Measurements from ENCODE around the gene ZNF362. TPM values are rescaled to one million over a fixed set of nuclear protein-coding genes. Genes with fewer than 3 reads are reported as not detected.

ZNF362 gene, protein sequence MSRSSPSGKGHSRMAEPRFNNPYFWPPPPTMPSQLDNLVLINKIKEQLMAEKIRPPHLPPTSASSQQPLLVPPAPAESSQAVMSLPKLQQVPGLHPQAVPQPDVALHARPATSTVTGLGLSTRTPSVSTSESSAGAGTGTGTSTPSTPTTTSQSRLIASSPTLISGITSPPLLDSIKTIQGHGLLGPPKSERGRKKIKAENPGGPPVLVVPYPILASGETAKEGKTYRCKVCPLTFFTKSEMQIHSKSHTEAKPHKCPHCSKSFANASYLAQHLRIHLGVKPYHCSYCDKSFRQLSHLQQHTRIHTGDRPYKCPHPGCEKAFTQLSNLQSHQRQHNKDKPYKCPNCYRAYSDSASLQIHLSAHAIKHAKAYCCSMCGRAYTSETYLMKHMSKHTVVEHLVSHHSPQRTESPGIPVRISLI
- 10 to 100 TPM in 1 of 2 donors, 1 to 10 TPM in 1; 3.0 to 14.1 TPM for total RNA-seq

GRCh38 chr1:33256471-33257206 is at the start of gene ZNF362:
Gene ZNF362 (plus strand): TSS chr1:33256492. CDS start chr1:33270575, 14,083 bp downstream.
- peaks cover 0 to 2% of the 10 kb centered on the region in 2 donors for H3K9me3 Mint-ChIP-seq
- H3K27ac Mint-ChIP-seq: peak within 1 kb of the TSS; percentile 80 to 98
- peak; percentile 57 to 82 for ATAC-seq
- DNase-seq (ENCODE audit: low spot score in 2 of 2): peak in 1 of 2 donors; percentile 73
- H3K36me3 Mint-ChIP-seq: peaks cover 5 to 6% of the 10 kb centered on the region in 2 donors

GRCh38 chr1:33211972-33212371 is 44.3 kb upstream of the ZNF362 start:
- no peak for ATAC-seq
- no peak for DNase-seq (ENCODE audit: low spot score in 2 of 2)
- peaks cover 0 to 6% of the 10 kb centered on the region in 2 donors for H3K36me3 Mint-ChIP-seq

DNA sequence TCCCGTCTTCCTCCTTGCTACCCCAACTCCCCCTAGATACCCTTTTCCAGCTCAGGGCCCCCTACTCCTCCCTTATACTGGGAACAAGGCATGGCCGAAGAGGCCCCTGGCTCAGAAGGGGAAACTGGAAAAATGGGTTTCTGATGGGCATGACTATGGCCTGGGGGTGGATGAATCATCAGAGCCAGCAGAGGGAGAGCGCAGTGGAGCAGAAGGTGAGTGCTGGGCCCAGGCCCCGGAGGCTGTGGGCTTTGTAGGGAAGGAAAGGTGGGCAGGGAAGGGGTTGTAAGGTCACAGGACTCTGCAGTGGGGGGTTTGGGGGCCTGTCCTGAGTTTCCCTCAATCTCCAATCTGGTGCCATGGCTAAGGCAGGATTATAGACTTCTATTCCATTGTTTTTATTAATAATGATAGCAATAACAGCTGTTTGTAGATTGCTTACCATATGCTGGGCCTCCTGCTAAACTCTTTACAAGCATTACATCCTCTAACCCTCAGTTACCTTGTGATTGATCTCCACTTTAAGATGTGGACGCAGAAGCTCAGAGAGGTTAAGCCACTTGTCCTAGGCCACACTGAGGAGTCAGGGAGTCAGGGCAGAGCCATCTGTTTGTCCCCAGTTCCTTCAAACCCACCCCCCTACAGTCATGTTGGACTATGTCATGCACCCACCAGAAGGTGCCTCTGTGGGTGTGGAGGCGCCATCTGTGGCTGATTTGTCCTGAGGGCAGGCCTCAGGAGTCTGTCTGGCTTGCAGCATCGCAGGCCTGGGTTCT is 36.2 kb upstream of the ZNF362 start:
- no peak for DNase-seq (ENCODE audit: low spot score in 2 of 2)
- no peak for ATAC-seq
- Mint-ChIP-seq H3K36me3 (peaks cover 0 to 13% of the 10 kb centered on the region in 2 donors), H3K27ac (peak overlapping the region in 1 of 2 donors; percentile 56), H3K9me3 (peaks cover 16 to 19% of the 10 kb centered on the region in 2 donors)

More at GRCh38 chr1:33211972-33212371, 44.3 kb upstream of the ZNF362 start:
- Mint-ChIP-seq H3K27ac (no peak overlapping the region), H3K9me3 (peaks cover 2 to 6% of the 10 kb centered on the region in 2 donors)

GRCh38 chr1:33220676-33221384 is 35.5 kb upstream of the ZNF362 start:
- Mint-ChIP-seq H3K36me3 (peaks cover 0 to 13% of the 10 kb centered on the region in 2 donors), H3K27ac (no peak overlapping the region), H3K9me3 (peaks cover 16 to 19% of the 10 kb centered on the region in 2 donors)
- ATAC-seq (no peak), DNase-seq (ENCODE audit: low spot score in 2 of 2) (no peak)

DNA sequence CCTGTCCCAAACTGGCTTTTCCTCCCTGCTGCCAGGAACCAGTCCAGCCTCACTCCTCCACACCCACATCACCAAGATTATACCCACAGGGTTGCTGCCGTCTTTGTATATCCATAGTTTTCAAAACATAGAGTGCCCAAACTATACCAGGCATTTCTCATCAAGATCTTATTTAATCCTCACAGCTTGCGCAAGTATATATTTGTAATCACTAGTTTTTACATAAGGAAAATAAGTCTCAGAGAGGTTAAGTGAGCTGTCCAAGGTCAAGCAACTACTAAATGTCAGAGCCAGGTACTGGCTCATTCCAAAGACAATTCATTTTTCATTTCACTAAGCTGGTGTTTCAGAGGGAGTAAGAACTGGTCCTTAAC is 34.9 kb upstream of the ZNF362 start:
- peaks cover 16 to 19% of the 10 kb centered on the region in 2 donors for H3K9me3 Mint-ChIP-seq
- no peak for ATAC-seq

GRCh38 chr1:33222381-33222780 is 33.9 kb upstream of the ZNF362 start:
- ATAC-seq (no peak), DNase-seq (ENCODE audit: low spot score in 2 of 2) (no peak)
- Mint-ChIP-seq H3K27ac (no peak overlapping the region), H3K36me3 (peaks cover 0 to 13% of the 10 kb centered on the region in 2 donors), H3K9me3 (peaks cover 16 to 19% of the 10 kb centered on the region in 2 donors)

More for the DNA sequence above, 34.9 kb upstream of the ZNF362 start:
- Mint-ChIP-seq H3K27ac (no peak overlapping the region), H3K36me3 (peaks cover 0 to 13% of the 10 kb centered on the region in 2 donors)
- DNase-seq (ENCODE audit: low spot score in 2 of 2): no peak

DNA sequence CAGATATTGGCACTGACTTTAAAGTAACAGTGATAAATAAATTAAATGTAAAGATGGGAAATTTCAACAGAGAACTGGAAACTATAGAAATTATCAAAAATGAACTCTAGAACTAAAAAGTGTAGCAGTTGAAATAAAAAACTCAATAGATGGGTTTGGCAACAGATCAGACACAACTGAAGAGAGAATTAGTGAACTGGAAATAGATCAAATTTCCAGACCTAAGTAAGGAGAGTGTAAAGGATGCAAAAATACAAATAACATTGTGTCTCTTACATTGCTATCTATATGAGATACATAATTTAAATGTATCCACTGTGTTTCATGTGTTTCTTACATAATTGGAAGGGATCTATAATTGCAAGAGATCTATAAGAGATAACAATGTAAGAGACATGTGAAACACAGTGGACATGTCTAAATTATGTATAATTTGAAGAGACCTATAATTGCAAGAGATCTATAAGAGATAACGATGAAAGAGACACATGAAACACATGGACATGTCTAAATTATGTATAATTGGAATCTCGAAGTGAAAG is 32.1 kb upstream of the ZNF362 start:
- Mint-ChIP-seq H3K27ac (no peak overlapping the region), H3K9me3 (peaks cover 16 to 19% of the 10 kb centered on the region in 2 donors), H3K36me3 (peaks cover 0 to 13% of the 10 kb centered on the region in 2 donors)
- DNase-seq (ENCODE audit: low spot score in 2 of 2) (no peak), ATAC-seq (no peak)

GRCh38 chr1:33225586-33225985 is 30.7 kb upstream of the ZNF362 start:
- H3K36me3 Mint-ChIP-seq: peaks cover 0 to 13% of the 10 kb centered on the region in 2 donors
- DNase-seq (ENCODE audit: low spot score in 2 of 2): no peak
- no peak overlapping the region for H3K27ac Mint-ChIP-seq
- peaks cover 16 to 19% of the 10 kb centered on the region in 2 donors for H3K9me3 Mint-ChIP-seq
- ATAC-seq: no peak

GRCh38 chr1:33228935-33229487 is 27.3 kb upstream of the ZNF362 start:
- ATAC-seq (no peak), DNase-seq (ENCODE audit: low spot score in 2 of 2) (no peak)
- Mint-ChIP-seq H3K36me3 (peaks cover 0 to 5% of the 10 kb centered on the region in 2 donors), H3K27ac (no peak overlapping the region), H3K9me3 (peaks cover 7 to 11% of the 10 kb centered on the region in 2 donors)

DNA sequence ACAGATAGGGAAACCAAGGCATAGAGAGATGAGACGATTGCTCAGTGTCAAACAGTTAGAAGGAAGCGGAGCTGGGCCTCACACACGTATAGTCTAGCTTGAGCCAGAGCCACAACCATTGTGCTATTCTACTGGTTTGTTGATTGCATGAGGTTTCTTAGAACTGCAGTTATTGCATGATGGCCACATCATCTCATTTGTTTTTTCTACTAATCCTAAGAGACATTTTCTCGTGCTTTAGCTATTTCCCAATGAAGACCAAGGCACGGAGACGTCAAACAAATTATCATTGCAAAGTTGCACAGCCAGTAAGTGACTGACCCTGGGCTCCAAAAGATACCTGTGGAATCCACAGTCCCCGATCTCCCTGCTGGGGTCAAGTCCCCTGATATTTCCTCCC is 25.1 kb upstream of the ZNF362 start:
- ATAC-seq (no peak), DNase-seq (ENCODE audit: low spot score in 2 of 2) (no peak)
- H3K9me3 Mint-ChIP-seq: no peaks in the 10 kb centered on the region
- H3K27ac Mint-ChIP-seq: no peak overlapping the region
- H3K36me3 Mint-ChIP-seq: no peaks in the 10 kb centered on the region

- H3K27ac Mint-ChIP-seq: no peak overlapping the region
- ATAC-seq (peak; percentile 40 to 48), DNase-seq (ENCODE audit: low spot score in 2 of 2) (no peak)
- no peaks in the 10 kb centered on the region for H3K9me3 Mint-ChIP-seq
- H3K36me3 Mint-ChIP-seq: no peaks in the 10 kb centered on the region
Observed at GRCh38 chr1:33232716-33233115, 23.6 kb upstream of the ZNF362 start.

DNA sequence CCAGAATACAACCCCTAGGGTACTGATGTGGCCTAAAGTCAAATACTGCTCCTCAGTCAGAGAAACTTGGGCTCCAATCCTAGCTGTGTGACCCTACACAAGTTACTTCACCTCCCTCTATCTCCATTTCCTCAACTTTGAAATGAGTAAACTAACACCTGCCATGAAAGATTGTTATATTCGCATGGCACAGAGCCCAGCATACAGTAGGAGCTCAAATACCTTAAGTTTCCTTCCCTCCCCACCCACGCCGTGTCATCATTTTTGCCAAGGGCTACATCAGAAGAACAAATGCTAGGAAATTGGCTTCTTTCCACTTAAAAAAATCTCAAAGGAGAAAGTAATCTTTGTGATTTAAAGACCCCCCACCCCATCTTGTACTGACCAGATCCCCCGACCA is 22.2 kb upstream of the ZNF362 start:
- ATAC-seq (no peak), DNase-seq (ENCODE audit: low spot score in 2 of 2) (no peak)
- Mint-ChIP-seq H3K9me3 (no peaks in the 10 kb centered on the region), H3K36me3 (no peaks in the 10 kb centered on the region), H3K27ac (no peak overlapping the region)

GRCh38 chr1:33234588-33234990 is 21.7 kb upstream of the ZNF362 start:
- Mint-ChIP-seq H3K9me3 (no peaks in the 10 kb centered on the region), H3K27ac (no peak overlapping the region), H3K36me3 (no peaks in the 10 kb centered on the region)
- no peak for DNase-seq (ENCODE audit: low spot score in 2 of 2)
- no peak for ATAC-seq

DNA sequence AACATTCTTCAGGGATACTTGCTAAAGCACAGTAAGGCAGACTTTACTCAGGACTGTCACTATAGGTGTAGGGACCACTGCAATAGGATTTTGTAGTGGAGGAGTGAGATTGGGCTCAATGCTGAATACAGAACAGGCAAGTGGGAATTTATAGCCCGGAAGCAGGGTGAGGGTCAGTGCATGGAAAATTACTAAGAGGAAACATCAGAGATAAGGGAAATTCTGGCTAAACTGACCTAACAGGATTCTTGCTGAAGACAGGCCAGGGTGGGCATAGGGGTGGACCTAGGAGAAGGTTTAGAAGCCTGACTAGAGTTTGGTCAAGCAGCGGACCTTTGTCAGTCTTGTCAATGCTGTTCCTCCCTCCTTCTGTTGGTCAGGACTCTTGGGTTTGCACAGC is 20.8 kb upstream of the ZNF362 start:
- Mint-ChIP-seq H3K27ac (no peak overlapping the region), H3K36me3 (no peaks in the 10 kb centered on the region), H3K9me3 (no peaks in the 10 kb centered on the region)
- ATAC-seq: no peak
- DNase-seq (ENCODE audit: low spot score in 2 of 2): no peak

- H3K36me3 Mint-ChIP-seq: no peaks in the 10 kb centered on the region
- DNase-seq (ENCODE audit: low spot score in 2 of 2) (no peak), ATAC-seq (no peak)
- no peaks in the 10 kb centered on the region for H3K9me3 Mint-ChIP-seq
- H3K27ac Mint-ChIP-seq: no peak overlapping the region
Observed at GRCh38 chr1:33236498-33236897, 19.8 kb upstream of the ZNF362 start.

DNA sequence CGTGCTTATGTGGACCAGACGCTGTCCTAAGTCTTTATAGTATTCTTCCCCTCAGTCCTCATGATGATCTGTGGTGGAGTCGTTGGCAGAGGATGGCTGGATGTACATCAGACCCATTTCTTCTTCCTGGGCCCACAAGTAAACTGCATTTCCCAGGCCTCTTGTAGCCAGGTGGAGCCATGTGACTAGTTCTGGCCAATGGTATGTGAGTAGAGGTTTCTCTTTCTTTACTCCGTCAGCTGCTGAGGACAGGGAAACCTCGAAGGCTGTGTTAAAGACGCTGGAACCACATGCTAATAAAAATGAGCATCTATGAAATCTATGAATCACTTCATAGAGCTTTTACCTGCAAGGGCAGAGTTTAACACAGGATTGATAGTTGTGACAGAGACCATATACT is 18.7 kb upstream of the ZNF362 start:
- Mint-ChIP-seq H3K9me3 (no peaks in the 10 kb centered on the region), H3K36me3 (no peaks in the 10 kb centered on the region), H3K27ac (no peak overlapping the region)
- peak; percentile 66 to 87 for ATAC-seq
- DNase-seq (ENCODE audit: low spot score in 2 of 2): peak in 1 of 2 donors; percentile 31

All from activated naive CD4-positive, alpha-beta T cell treated with anti-CD3 and anti-CD28 coated beads, Interleukin-2, amount 50 U/mL, for 72 hours (primary cell).